ENCODE measurements around the gene RAB7A. TPM values are rescaled to one million over a fixed set of nuclear protein-coding genes. Genes with fewer than 3 reads are reported as not detected.
"Not testable (repeated sequence)": the region's sequence is repeated elsewhere in the genome, so short reads cannot be mapped to it uniquely, and the experiment has no call there.

The RAB7A gene
- total RNA-seq, 2 donors from 2014 or later: 145 to 166 TPM

- H3K27me3 Mint-ChIP-seq, ATAC-seq: not testable (repeated sequence)
Measured at GRCh38 chr3:128829087-128829486, 103.1 kb downstream of the RAB7A start.

GRCh38 chr3:128829925-128830625, 104.1 kb downstream of the RAB7A start:
- H3K36me3 Mint-ChIP-seq (ENCODE audit: low read depth); H3K4me3 Mint-ChIP-seq; H3K27ac Mint-ChIP-seq; H3K27me3 Mint-ChIP-seq; ATAC-seq; DNase-seq; H3K9me3 ChIP-seq (ENCODE audit: control insufficient read depth, low read length, poor library complexity, severe bottlenecking); H3K4me1 Mint-ChIP-seq: not testable (repeated sequence)

More at GRCh38 chr3:128829087-128829486, 103.1 kb downstream of the RAB7A start:
- not testable (repeated sequence) for DNase-seq; H3K9me3 ChIP-seq (ENCODE audit: control insufficient read depth, low read length, poor library complexity, severe bottlenecking); H3K27ac Mint-ChIP-seq; H3K36me3 Mint-ChIP-seq (ENCODE audit: low read depth); H3K4me1 Mint-ChIP-seq; H3K4me3 Mint-ChIP-seq

GRCh38 chr3:128830762-128831161, 104.8 kb downstream of the RAB7A start:
- not testable (repeated sequence) for H3K27ac Mint-ChIP-seq; H3K36me3 Mint-ChIP-seq (ENCODE audit: low read depth); DNase-seq; ATAC-seq; H3K9me3 ChIP-seq (ENCODE audit: control insufficient read depth, low read length, poor library complexity, severe bottlenecking); H3K27me3 Mint-ChIP-seq; H3K4me3 Mint-ChIP-seq; H3K4me1 Mint-ChIP-seq

GRCh38 chr3:128832979-128833378, 107.0 kb downstream of the RAB7A start:
- not testable (repeated sequence) for H3K4me3 Mint-ChIP-seq; H3K36me3 Mint-ChIP-seq (ENCODE audit: low read depth); H3K4me1 Mint-ChIP-seq; DNase-seq; ATAC-seq; H3K27ac Mint-ChIP-seq; H3K9me3 ChIP-seq (ENCODE audit: control insufficient read depth, low read length, poor library complexity, severe bottlenecking); H3K27me3 Mint-ChIP-seq

GRCh38 chr3:128835096-128835495, 109.1 kb downstream of the RAB7A start:
- no peaks in the 10 kb centered on the region for H3K36me3 Mint-ChIP-seq (ENCODE audit: low read depth)
- H3K4me1 Mint-ChIP-seq: peaks cover 7% of the 10 kb centered on the region
- DNase-seq (no peak), ATAC-seq (no peak)
- no peaks in the 10 kb centered on the region for H3K9me3 ChIP-seq (ENCODE audit: control insufficient read depth, low read length, poor library complexity, severe bottlenecking)
- no peak overlapping the region for H3K27ac Mint-ChIP-seq
- no peaks in the 10 kb centered on the region for H3K27me3 Mint-ChIP-seq
- no peak overlapping the region for H3K4me3 Mint-ChIP-seq

GRCh38 chr3:128841926-128842920, 116.2 kb downstream of the RAB7A start:
- no peaks in the 10 kb centered on the region for H3K9me3 ChIP-seq (ENCODE audit: control insufficient read depth, low read length, poor library complexity, severe bottlenecking)
- H3K27me3 Mint-ChIP-seq: no peaks in the 10 kb centered on the region
- no peaks in the 10 kb centered on the region for H3K36me3 Mint-ChIP-seq (ENCODE audit: low read depth)
- peaks cover 15% of the 10 kb centered on the region for H3K4me1 Mint-ChIP-seq
- DNase-seq (no peak), ATAC-seq (no peak)
- peak overlapping the region; percentile 27 for H3K27ac Mint-ChIP-seq
- H3K4me3 Mint-ChIP-seq: no peak overlapping the region

- H3K4me3 Mint-ChIP-seq: peak overlapping the region; percentile 94
- H3K27me3 Mint-ChIP-seq: no peaks in the 10 kb centered on the region
- ATAC-seq (no peak), DNase-seq (no peak)
- H3K36me3 Mint-ChIP-seq (ENCODE audit: low read depth): no peaks in the 10 kb centered on the region
- peaks cover 15% of the 10 kb centered on the region for H3K4me1 Mint-ChIP-seq
- peak overlapping the region; percentile 95 for H3K27ac Mint-ChIP-seq
- H3K9me3 ChIP-seq (ENCODE audit: control insufficient read depth, low read length, poor library complexity, severe bottlenecking): no peaks in the 10 kb centered on the region
Measured at GRCh38 chr3:128844502-128844901, 118.5 kb downstream of the RAB7A start.

- DNase-seq (no peak), ATAC-seq (no peak)
- Mint-ChIP-seq H3K27ac (peak overlapping the region; percentile 95), H3K27me3 (no peaks in the 10 kb centered on the region), H3K4me1 (peaks cover 13% of the 10 kb centered on the region), H3K4me3 (peak overlapping the region; percentile 94), H3K36me3 (ENCODE audit: low read depth) (no peaks in the 10 kb centered on the region)
- H3K9me3 ChIP-seq (ENCODE audit: control insufficient read depth, low read length, poor library complexity, severe bottlenecking): no peaks in the 10 kb centered on the region
Measured at GRCh38 chr3:128845119-128845777, 119.3 kb downstream of the RAB7A start.

GRCh38 chr3:128845778-128846485, 119.9 kb downstream of the RAB7A start:
- H3K27me3 Mint-ChIP-seq: no peaks in the 10 kb centered on the region
- H3K4me3 Mint-ChIP-seq: peak overlapping the region; percentile 94
- DNase-seq (peak; percentile 61 to 69 (median 68)), ATAC-seq (peak; percentile 84)
- no peaks in the 10 kb centered on the region for H3K9me3 ChIP-seq (ENCODE audit: control insufficient read depth, low read length, poor library complexity, severe bottlenecking)
- H3K36me3 Mint-ChIP-seq (ENCODE audit: low read depth): no peaks in the 10 kb centered on the region
- peaks cover 11% of the 10 kb centered on the region for H3K4me1 Mint-ChIP-seq
- peak overlapping the region; percentile 95 for H3K27ac Mint-ChIP-seq

GRCh38 chr3:128846486-128846891, 120.5 kb downstream of the RAB7A start:
- no peak for DNase-seq
- Mint-ChIP-seq H3K36me3 (ENCODE audit: low read depth) (no peaks in the 10 kb centered on the region), H3K4me1 (peaks cover 11% of the 10 kb centered on the region), H3K4me3 (peak overlapping the region; percentile 94), H3K27ac (peak overlapping the region; percentile 95), H3K27me3 (no peaks in the 10 kb centered on the region)
- peak; percentile 33 for ATAC-seq
- H3K9me3 ChIP-seq (ENCODE audit: control insufficient read depth, low read length, poor library complexity, severe bottlenecking): no peaks in the 10 kb centered on the region

GRCh38 chr3:128847666-128848370, 121.8 kb downstream of the RAB7A start:
- peak overlapping the region; percentile 94 for H3K4me3 Mint-ChIP-seq
- H3K27me3 Mint-ChIP-seq: no peaks in the 10 kb centered on the region
- no peaks in the 10 kb centered on the region for H3K9me3 ChIP-seq (ENCODE audit: control insufficient read depth, low read length, poor library complexity, severe bottlenecking)
- DNase-seq: no peak
- peaks cover 11% of the 10 kb centered on the region for H3K4me1 Mint-ChIP-seq
- H3K36me3 Mint-ChIP-seq (ENCODE audit: low read depth): no peaks in the 10 kb centered on the region
- H3K27ac Mint-ChIP-seq: peak overlapping the region; percentile 47
- ATAC-seq: no peak

GRCh38 chr3:128848936-128849335, 123.0 kb downstream of the RAB7A start:
- no peak overlapping the region for H3K4me3 Mint-ChIP-seq
- ATAC-seq: no peak
- DNase-seq: no peak
- no peak overlapping the region for H3K27ac Mint-ChIP-seq
- H3K4me1 Mint-ChIP-seq: peaks cover 11% of the 10 kb centered on the region
- H3K9me3 ChIP-seq (ENCODE audit: control insufficient read depth, low read length, poor library complexity, severe bottlenecking): no peaks in the 10 kb centered on the region
- no peaks in the 10 kb centered on the region for H3K27me3 Mint-ChIP-seq
- H3K36me3 Mint-ChIP-seq (ENCODE audit: low read depth): no peaks in the 10 kb centered on the region

All from T-helper 17 cell (primary cell).